SU-DHL-6 (cell line): ENCODE results near the gene NPW.

ENCODE experiments used
- CTCF ChIP-seq: fragments of 200-600 bp; sonication (generic); IDR thresholded peaks from one replicate; pipeline ENCODE4 v1.5.1; 2017; ENCODE audit warnings: antibody characterized with exemption, mild to moderate bottlenecking, low read length, moderate library complexity; ENCODE audit not compliant: insufficient read depth, poor library complexity, severe bottlenecking
- EZH2phosphoT487 ChIP-seq: fragments of 200-600 bp; sonication (generic), shearing (Covaris generic); conservative IDR thresholded peaks from 2 replicates; pipeline ENCODE4 v1.6.1; 2018; ENCODE audit warnings: mild to moderate bottlenecking, antibody characterized with exemption, low read length, moderate library complexity, mixed read lengths

- TF ChIP-seq CTCF: no peak
- TF ChIP-seq EZH2phosphoT487: no peak
Measured at GRCh38 chr16:1980030-1980769, 39.4 kb upstream of the NPW start.
